K562 (cell line): ENCODE data around the gene POMP. TPM values are rescaled to one million over a fixed set of nuclear protein-coding genes. Genes with fewer than 3 reads are reported as not detected.

ENCODE experiments used
- ASH1L ChIP-seq: fragments of 450-650 bp; IDR thresholded peaks from 2 replicates; pipeline ENCODE4 v1.6.1; 2018; ENCODE audit warnings: borderline replicate concordance, mild to moderate bottlenecking, low read depth; ENCODE audit not compliant: partially characterized antibody
- CBX2 ChIP-seq: fragments of 200-600 bp; sonication (generic); IDR thresholded peaks from one replicate; pipeline ENCODE4 v1.6.1; 2012; ENCODE audit warnings: mild to moderate bottlenecking, low read length, inconsistent platforms; ENCODE audit not compliant: insufficient read depth, poor library complexity, severe bottlenecking
- CREM ChIP-seq: IDR thresholded peaks from 2 replicates; pipeline ENCODE4 v1.6.1; 2014; ENCODE audit warnings: antibody characterized with exemption, low read depth
- MCM3 ChIP-seq: fragments of 450-650 bp; IDR thresholded peaks from 2 replicates; pipeline ENCODE4 v1.6.1; 2016
- RFX1 ChIP-seq: fragments of 450-650 bp; IDR thresholded peaks from 2 replicates; pipeline ENCODE4 v1.6.1; 2016; ENCODE audit warnings: mild to moderate bottlenecking, moderate library complexity
- RREB1 ChIP-seq: fragments of 250-450 bp; sonication (Bioruptor Pico); IDR thresholded peaks from 2 replicates; pipeline ENCODE4 v1.4.0; 2020
- SOX6 ChIP-seq: fragments of 450-650 bp; IDR thresholded peaks from 2 replicates; pipeline ENCODE4 v1.6.1; 2014; ENCODE audit warnings: mild to moderate bottlenecking
- ZBTB33 ChIP-seq: sonication (generic); formaldehyde crosslinking; IDR thresholded peaks from 2 replicates; pipeline ENCODE4 v1.8.1; 2023; ENCODE audit warnings: mild to moderate bottlenecking, missing genetic modification reagents
- ZNF197 ChIP-seq: fragments of 200-800 bp; sonication (Bioruptor generic); IDR thresholded peaks from 2 replicates; pipeline ENCODE4 v1.6.1; 2016; ENCODE audit warnings: low read depth, missing genetic modification characterization, missing compliant biosample characterization
- polyA plus RNA-seq, 8 experiments: library from polyadenylated mRNA; depleted of rRNA in 4 of 8; stranded (reverse) in 5 of 8; unstranded in 3 of 8; fragments of >200 nt; fragmentation: Nextera tagmentation in 2 of 8; fragmentation: Illumina TruSeq in 1 of 8; extraction: Ambion mirVana in 2 of 8; extraction: Trizol in 1 of 8; gene quantifications; 2 replicates each; pipeline versions ENCODE4 v1.2.1 to v1.2.3, GENCODE V29; 2011 to 2014; ENCODE audit warnings: inconsistent platforms in 1 of 8, missing spikeins in 1 of 8
- total RNA-seq, 7 experiments: library from RNA; depleted of rRNA in 6 of 7; stranded (reverse); fragments of >200 nt in 6 of 7; fragmentation: Illumina TruSeq in 2 of 7; extraction: Trizol in 2 of 7; gene quantifications; 2 replicates each; pipeline versions ENCODE4 v1.2.1 to v1.2.3, GENCODE V29; 2011 to 2021; ENCODE audit warnings: low replicate concordance in 1 of 7

Gene POMP
- total and polyA plus RNA-seq, 9 of the 15 experiments (the other 6 are each of a cell fraction or from before 2014, with no cell fraction given): 69.2 to 647 (median 118) TPM

- TF ChIP-seq RREB1 (CRISPR knock-in tag) (0 out of 2 replicates have a peak, but pooled peaks have one; percentile 25), CBX2 (no peak), ZBTB33 (CRISPR knock-in tag) (0 out of 2 replicates have a peak, but pooled peaks have one; percentile 11), RFX1 (no peak), ASH1L (peak; percentile 75), CREM (peak; percentile 23; the same call in 1 of the 2 replicates), MCM3 (no peak), SOX6 (no peak), ZNF197 (no peak)
Observed at GRCh38 chr13:28718543-28719226, 59.8 kb downstream of the POMP start, which contains the start of gene SLC46A3 (continued).
